COLO668 (cell line): Measurements from ENCODE around the gene ZNF813.

Source experiments
- DNase-seq: peaks from one replicate; lab custom pipeline; 2025; ENCODE audit not compliant: unreplicated experiment; lab: John Stamatoyannopoulos, UW

Gene ZNF813

GRCh38 chr19:53519446-53519845 is 51.9 kb downstream of the ZNF813 start:
- no peak for DNase-seq

DNA sequence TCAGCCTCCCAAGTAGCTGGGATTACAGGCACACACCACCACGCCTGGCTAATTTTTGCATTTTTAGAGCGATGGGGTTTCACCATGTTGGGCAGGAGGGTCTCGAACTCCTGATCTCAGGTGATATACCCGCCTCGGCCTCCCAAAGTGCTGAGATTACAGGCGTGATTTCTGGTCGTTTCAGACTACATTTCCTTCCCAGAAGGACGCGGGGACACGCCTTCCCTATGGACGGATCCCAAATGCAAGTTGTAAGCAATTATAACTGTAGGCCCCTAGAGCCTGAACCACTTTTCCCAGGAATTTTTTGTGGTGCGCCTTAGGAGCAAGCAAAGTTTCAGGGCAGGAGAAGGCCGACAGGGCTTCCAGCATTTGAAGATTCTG is 52.6 kb downstream of the ZNF813 start:
- DNase-seq, result no peak

GRCh38 chr19:53520547-53521372 is 53.2 kb downstream of the ZNF813 start:
- peak; percentile 93 for DNase-seq

DNA sequence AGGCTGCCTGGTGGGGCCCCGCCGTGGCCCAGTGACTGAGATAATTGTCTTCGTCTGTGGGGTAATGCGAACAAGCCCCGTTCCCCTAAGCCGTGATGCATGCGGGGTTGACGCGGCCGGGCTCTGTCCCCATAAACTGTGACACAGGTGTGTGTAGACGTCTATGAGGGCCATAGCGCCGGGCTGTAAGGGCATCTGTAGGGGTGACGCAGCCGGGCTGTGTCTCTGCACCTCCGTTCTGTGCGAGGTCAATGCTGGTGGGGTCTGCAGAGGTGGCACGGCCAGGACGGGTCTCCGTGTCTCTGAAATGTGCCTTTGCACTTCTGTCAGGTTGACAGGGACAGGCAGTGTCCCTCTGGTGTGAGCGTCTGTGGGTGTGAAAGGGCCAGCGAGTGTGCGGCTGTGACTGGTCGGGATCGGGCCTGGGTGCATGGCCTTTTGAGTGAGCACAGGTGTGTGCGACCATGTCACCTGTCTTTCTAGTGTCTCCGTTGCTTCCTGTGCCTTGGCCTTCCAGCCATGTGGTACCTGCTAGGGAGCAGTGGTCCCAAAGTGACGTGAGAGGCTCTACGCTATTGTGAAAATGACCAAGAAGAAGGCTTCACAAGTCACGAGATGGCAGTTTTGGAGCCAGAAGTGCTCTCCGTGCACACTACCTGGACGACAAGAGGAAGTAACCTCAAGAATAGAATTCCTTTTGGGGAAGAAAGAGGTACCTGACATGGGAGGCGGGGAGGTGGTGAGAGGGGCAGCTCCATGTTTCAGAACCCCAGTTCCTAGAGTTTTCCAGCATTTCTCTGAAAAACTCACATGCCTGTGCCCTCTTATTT is 54.1 kb downstream of the ZNF813 start:
- DNase-seq, result peak; percentile 18

- DNase-seq, result no peak
These were observed 58.4 kb downstream of the ZNF813 start for GRCh38 chr19:53525922-53526321.

GRCh38 chr19:53530622-53531021 is 63.1 kb downstream of the ZNF813 start:
- DNase-seq, result no peak

GRCh38 chr19:53531457-53531856 is 63.9 kb downstream of the ZNF813 start:
- no peak for DNase-seq

- no peak for DNase-seq
These were observed 64.8 kb downstream of the ZNF813 start for GRCh38 chr19:53532362-53532761.

- no peak for DNase-seq
These were observed 68.7 kb downstream of the ZNF813 start for GRCh38 chr19:53536225-53536548.

DNA sequence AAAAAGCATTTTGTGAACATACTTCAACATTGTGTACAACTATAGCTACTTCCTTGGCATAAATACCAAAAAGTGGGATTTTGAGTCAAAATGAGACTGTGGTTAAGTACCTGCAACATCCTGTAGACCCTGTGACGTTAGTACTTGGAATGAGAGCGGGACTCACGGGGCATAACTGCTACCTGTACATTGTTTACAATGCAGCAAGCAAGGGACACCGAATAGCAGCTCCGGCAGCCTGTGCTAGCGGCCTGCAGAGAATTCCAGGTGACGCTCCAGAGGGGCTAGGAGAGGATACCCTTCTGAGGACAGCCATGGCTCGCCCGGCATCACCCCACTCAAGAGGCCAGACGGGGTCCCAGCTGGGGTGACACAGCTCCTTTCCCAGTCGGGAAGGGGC is 69.6 kb downstream of the ZNF813 start:
- no peak for DNase-seq

GRCh38 chr19:53537521-53538377 is 70.2 kb downstream of the ZNF813 start, which contains the start of gene ZNF331:
Gene ZNF331, plus strand, starts transcription at chr19:53538145. Its CDS starts 31,232 bp downstream, at chr19:53569377.
- peak; percentile 57 for DNase-seq

GRCh38 chr19:53538378-53539109 is 71.0 kb downstream of the ZNF813 start:
- no peak for DNase-seq

DNA sequence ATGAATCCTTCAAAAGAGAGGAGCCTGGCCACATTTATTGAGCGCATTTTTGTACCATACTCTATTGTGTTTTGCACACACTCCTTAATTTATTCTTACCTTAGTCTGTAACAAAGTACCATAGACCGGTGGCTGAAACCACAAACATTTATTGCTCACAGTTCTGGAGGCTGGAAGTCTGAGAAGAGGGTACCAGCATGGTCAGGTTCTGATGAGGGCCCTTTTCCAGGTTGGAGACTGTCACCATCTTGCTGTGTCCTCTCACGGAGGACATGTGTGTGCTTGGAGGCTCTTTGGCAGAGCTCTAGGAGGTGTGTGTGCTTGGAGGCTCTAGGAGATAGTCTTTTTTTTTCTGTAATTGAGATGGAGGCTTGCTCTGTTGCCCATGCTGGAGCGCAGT is 72.6 kb downstream of the ZNF813 start:
- DNase-seq, result no peak

DNA sequence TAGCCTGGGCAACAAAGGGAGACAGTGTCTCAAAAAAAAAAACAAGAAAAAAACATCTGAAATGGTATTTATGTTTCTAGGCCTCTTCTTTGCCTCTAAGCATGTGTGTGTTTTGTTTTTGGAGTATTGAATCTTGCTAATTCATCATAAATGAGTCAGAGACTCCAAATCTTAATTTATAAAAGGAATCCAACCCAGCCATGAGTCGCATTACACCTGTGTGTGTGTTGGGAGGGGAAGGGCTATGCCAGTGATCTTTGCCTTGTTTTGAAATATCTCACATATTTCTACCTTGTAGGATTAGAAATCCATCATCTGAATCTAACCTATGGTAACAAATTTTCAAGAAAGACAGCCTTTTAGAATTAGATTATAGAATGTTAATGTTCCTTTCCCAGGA is 74.4 kb downstream of the ZNF813 start:
- no peak for DNase-seq

- DNase-seq, result no peak
These were observed 77.9 kb downstream of the ZNF813 start for GRCh38 chr19:53545271-53546065.
